ENCODE results near the gene DIPK1B. TPM values are rescaled to one million over a fixed set of nuclear protein-coding genes. Genes with fewer than 3 reads are reported as not detected.

DIPK1B gene
- total and polyA plus RNA-seq, 11 donors, result 14.4 to 46.3 (median 19.8) TPM

- Histone ChIP-seq H3K9me3 (no peaks in the 10 kb centered on the region), H3K4me3 (no peak overlapping the region), H3K27me3 (no peaks in the 10 kb centered on the region), H3K27ac (peak overlapping the region; percentile 13 to 67 (median 54)), H3K36me3 (peaks cover 3 to 50% (median 41%) of the 10 kb centered on the region in 9 donors), H3K4me1 (peaks cover 6 to 76% (median 45%) of the 10 kb centered on the region in 12 donors)
- 40 to 63% (median 58%) methylated on average over 5 to 11 of the region's 11 CpGs for WGBS, 4 donors
- ATAC-seq (peak in 2 of 4 donors; percentile 0 to 3), DNase-seq (no peak)
- intact Hi-C loops (cut with DNase I), result no loop called here
- no peak for TF ChIP-seq POLR2A (IDR thresholded peaks at IDR 0.05)
- TF ChIP-seq, protein P1, sequence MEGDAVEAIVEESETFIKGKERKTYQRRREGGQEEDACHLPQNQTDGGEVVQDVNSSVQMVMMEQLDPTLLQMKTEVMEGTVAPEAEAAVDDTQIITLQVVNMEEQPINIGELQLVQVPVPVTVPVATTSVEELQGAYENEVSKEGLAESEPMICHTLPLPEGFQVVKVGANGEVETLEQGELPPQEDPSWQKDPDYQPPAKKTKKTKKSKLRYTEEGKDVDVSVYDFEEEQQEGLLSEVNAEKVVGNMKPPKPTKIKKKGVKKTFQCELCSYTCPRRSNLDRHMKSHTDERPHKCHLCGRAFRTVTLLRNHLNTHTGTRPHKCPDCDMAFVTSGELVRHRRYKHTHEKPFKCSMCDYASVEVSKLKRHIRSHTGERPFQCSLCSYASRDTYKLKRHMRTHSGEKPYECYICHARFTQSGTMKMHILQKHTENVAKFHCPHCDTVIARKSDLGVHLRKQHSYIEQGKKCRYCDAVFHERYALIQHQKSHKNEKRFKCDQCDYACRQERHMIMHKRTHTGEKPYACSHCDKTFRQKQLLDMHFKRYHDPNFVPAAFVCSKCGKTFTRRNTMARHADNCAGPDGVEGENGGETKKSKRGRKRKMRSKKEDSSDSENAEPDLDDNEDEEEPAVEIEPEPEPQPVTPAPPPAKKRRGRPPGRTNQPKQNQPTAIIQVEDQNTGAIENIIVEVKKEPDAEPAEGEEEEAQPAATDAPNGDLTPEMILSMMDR (IDR thresholded peaks at IDR 0.05), result no peak
These were observed 8.5 kb downstream of the DIPK1B start for GRCh38 chr9:136720898-136721338.

DNA sequence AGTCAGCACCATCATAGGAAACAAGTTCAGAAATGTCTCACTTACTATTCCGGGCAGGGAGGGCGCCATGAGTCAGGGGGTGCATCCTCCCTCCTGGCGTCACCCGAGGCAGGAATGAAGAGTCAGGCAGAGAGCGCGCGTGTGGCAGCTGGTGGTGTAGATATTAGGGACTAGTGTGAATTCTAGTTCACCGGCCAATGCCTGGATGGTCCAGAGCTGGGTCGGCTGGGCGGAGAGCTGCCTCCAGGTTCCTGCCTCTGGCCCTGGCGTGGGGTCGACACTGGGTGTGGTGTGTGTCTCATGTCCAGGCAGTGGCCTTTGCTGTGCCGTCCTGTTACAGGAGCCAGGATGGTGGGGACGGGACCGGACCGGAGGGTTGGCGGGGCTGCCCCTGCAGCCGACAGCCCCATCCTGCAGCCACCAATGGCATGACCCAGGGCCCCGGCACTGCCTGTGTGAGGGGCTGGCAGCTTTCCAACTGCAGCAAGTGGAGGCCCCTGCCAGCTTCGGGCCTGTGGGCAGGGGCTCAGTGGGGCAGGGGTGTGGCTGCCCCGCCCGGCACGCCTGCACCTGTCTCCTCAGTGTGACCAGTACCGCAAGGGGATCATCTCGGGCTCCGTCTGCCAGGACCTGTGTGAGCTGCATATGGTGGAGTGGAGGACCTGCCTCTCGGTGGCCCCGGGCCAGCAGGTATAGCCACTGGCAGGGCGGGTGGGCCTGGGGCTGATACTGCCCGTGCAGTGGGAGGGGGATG lies 9.1 kb downstream of the DIPK1B start:
- DNase-seq (peak in 2 of 5 donors; percentile 24 to 79), ATAC-seq (peak; percentile 12 to 62 (median 35))
- peaks cover 9 to 81% (median 50%) of the 10 kb centered on the region in 12 donors for H3K4me1 ChIP-seq
- H3K9me3 ChIP-seq, result no peaks in the 10 kb centered on the region
- peak overlapping the region in 11 of 12 donors; percentile 19 to 67 (median 50) for H3K27ac ChIP-seq
- no peak for TF ChIP-seq POLR2A (IDR thresholded peaks at IDR 0.05)
- TF ChIP-seq, protein P1 (IDR thresholded peaks at IDR 0.05), result no peak
- H3K36me3 ChIP-seq, result peaks cover 3 to 55% (median 47%) of the 10 kb centered on the region in 9 donors
- intact Hi-C loops (cut with DNase I), result no loop called here
- peak overlapping the region in 1 of 12 donors; percentile 6 for H3K4me3 ChIP-seq
- H3K27me3 ChIP-seq, result no peaks in the 10 kb centered on the region
- 50 to 60% (median 53%) methylated on average over 10 to 30 of the region's 30 CpGs for WGBS, 4 donors

GRCh38 chr9:136722093-136722968 lies 10.0 kb downstream of the DIPK1B start:
- TF ChIP-seq, protein P1 (IDR thresholded peaks at IDR 0.05), result no peak
- no peak for TF ChIP-seq POLR2A (IDR thresholded peaks at IDR 0.05)
- DNase-seq (no peak), ATAC-seq (peak in 1 of 4 donors; percentile 1)
- intact Hi-C loops (cut with DNase I), result no loop called here
- Histone ChIP-seq H3K27ac (peak overlapping the region in 8 of 12 donors; percentile 19 to 64 (median 51)), H3K4me3 (peak overlapping the region in 1 of 12 donors; percentile 6), H3K27me3 (no peaks in the 10 kb centered on the region), H3K36me3 (peaks cover 3 to 59% (median 49%) of the 10 kb centered on the region in 9 donors), H3K4me1 (peaks cover 11 to 89% (median 57%) of the 10 kb centered on the region in 12 donors), H3K9me3 (no peaks in the 10 kb centered on the region)
- 74 to 84% (median 79%) methylated on average over 20 to 31 of the region's 31 CpGs for WGBS, 4 donors
